Activated T-cell treated with anti-CD3 and anti-CD28 coated beads, Interleukin-2, amount 50 U/mL, for 72 hours (primary cell): Measurements from ENCODE around the gene MELTF. TPM values are rescaled to one million over a fixed set of nuclear protein-coding genes. Genes with fewer than 3 reads are reported as not detected.

Experiments used
- ATAC-seq, 2 donors: fragments of 150-1000 bp; cut with Tn5 transposase; replicated peaks in 1 of 2; 2 replicates each; pipeline ENCODE4 v1.10.0; 2021; ENCODE audit warnings: moderate library complexity in 2 of 2, mild to moderate bottlenecking in 1 of 2
- DNase-seq, 2 donors: peaks; one replicate each; pipeline ENCODE4 v3.0.0; 2021 to 2022; ENCODE audit warnings: mixed read lengths in 1 of 2
- H3K27ac Mint-ChIP-seq: one replicate; pipeline ENCODE4 v1.8.0; 2022; ENCODE audit warnings: mild to moderate bottlenecking, moderate library complexity, mixed read lengths
- H3K27me3 Mint-ChIP-seq: one replicate; pipeline ENCODE4 v1.8.0; 2022; ENCODE audit warnings: low read depth, mixed read lengths
- H3K36me3 Mint-ChIP-seq, 2 donors: one replicate each; pipeline ENCODE4 v1.8.0; 2022; ENCODE audit warnings: mixed read lengths in 2 of 2, mild to moderate bottlenecking in 1 of 2; ENCODE audit not compliant: insufficient read depth in 2 of 2
- H3K4me1 Mint-ChIP-seq: one replicate; pipeline ENCODE4 v1.8.0; 2022; ENCODE audit warnings: low read depth, mixed read lengths
- H3K4me3 Mint-ChIP-seq, 2 donors: one replicate each; pipeline ENCODE4 v1.8.0; 2022; ENCODE audit warnings: mild to moderate bottlenecking in 2 of 2, mixed read lengths in 2 of 2, moderate library complexity in 2 of 2
- H3K9me3 Mint-ChIP-seq, 2 donors: one replicate each; pipeline ENCODE4 v1.8.0; 2022; ENCODE audit warnings: mixed read lengths in 2 of 2
- total RNA-seq, 2 donors: library from RNA; stranded (reverse); gene quantifications; one replicate each; pipeline ENCODE4 v1.2.3, GENCODE V29; 2022

The MELTF gene
- total RNA-seq, 2 donors from 2014 or later: 2.9 to 4.9 TPM

DNA sequence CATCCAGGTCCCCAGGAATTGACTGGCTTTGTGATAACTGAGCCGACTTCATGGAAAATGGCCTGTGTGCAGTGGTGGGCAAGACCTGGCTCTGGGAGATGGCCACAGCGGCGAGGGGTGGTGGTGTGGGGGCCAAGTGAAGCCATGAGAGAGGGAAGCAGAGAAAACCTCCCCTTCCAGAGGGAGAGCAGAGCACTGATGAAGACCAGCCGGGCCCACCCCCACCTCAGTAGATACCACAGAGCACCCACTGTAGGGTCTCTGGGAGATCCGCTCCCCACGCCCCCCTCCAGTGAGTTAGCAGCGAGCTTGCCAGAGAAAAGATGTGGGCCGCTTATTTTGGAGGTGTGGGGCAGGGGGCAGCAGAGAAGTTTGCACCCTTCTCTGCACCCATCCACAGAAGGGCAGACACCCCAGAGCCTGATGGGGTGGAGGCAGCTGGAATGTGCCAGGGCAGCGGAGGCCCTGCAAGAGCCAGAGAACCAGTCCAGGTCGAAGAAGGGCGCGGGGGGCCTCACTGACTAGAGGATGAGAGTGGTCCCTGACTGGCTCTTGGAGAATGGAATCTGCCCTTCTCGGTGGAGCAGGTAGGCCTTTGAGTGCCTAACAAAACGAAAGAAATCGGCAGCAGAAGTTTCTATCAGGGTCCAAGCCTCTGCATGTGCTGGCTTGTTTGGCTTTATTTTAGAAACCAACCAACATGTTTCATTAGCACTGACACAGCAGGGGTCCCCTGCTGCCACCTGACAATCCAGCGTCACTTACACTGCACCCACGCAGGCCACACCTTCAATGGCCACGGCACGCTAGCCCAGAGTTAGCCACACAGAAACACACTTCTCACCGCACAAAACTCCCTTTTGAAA is 28.3 kb downstream of the MELTF start:
- Mint-ChIP-seq H3K4me1 (peaks cover 14% of the 10 kb centered on the region), H3K9me3 (no peaks in the 10 kb centered on the region), H3K27ac (peak overlapping the region; percentile 93), H3K36me3 (no peaks in the 10 kb centered on the region), H3K27me3 (peaks cover 10% of the 10 kb centered on the region), H3K4me3 (peak overlapping the region; percentile 81 to 85)
- ATAC-seq (no peak), DNase-seq (no peak)

DNA sequence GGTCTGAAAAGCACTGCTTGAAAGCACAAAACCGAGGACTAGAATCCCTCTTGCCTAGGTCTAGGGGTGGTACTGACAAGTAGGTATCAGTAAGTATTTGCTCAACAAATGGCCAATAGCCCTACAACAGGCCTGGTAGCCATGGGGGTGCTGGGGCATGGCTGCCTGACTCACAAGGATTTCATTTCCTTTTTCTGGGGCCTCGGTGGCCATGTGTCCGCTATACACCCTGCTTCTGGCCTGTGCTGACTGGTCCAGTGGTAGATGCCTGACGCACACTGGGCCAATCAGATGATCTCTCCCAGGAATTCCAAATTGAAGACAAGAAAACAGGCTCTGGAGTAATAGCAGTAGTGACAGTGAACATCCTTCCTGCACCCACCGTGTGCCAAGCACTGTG is 29.4 kb downstream of the MELTF start:
- peaks cover 14% of the 10 kb centered on the region for H3K4me1 Mint-ChIP-seq

DNA sequence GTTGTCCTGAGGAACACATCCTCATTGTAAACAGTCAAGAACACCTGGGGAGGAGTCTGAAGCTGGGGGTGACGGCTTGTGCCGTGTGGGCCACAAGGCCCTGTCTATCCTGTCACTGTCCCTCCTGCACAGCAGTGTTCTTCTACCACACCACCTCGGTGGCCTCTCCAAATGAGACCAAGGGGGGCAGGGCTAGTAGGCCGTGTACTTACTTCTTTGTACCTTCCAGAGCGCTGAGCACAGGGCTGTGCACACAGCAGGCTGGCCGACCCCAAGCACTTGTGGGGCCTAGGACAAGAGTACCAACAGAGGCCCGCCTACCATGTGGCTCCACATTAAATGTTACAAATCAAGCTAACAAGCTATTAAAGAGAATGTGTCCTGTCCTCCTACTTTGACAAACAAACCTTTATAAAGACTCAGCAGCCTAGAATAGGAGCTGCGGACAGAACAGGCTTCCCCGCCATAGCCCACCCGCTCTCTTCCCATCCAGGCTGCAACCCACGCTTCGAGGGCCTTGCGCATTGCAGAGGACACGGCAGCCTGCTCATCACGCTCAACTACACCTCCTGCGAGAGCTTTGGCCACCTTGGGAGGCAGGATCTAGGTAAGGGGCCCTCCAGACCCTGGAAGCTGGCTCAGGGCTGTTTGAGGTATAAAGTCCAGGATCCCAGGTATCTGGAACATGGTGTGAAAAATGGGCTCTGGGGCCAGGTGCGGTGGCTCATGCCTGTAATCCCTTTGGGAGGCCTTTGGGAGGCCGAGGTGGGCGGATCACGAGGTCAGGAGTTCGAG is 30.5 kb downstream of the MELTF start:
- no peaks in the 10 kb centered on the region for H3K27me3 Mint-ChIP-seq
- peaks cover 5% of the 10 kb centered on the region for H3K4me1 Mint-ChIP-seq
- H3K36me3 Mint-ChIP-seq: no peaks in the 10 kb centered on the region
- H3K27ac Mint-ChIP-seq: no peak overlapping the region
- DNase-seq (no peak), ATAC-seq (no peak)
- no peak overlapping the region for H3K4me3 Mint-ChIP-seq
- no peaks in the 10 kb centered on the region for H3K9me3 Mint-ChIP-seq

More for the DNA sequence above, 29.4 kb downstream of the MELTF start:
- no peak for DNase-seq
- Mint-ChIP-seq H3K27ac (no peak overlapping the region), H3K27me3 (peaks cover 9% of the 10 kb centered on the region), H3K36me3 (no peaks in the 10 kb centered on the region), H3K4me3 (no peak overlapping the region), H3K9me3 (no peaks in the 10 kb centered on the region)
- ATAC-seq: no peak

DNA sequence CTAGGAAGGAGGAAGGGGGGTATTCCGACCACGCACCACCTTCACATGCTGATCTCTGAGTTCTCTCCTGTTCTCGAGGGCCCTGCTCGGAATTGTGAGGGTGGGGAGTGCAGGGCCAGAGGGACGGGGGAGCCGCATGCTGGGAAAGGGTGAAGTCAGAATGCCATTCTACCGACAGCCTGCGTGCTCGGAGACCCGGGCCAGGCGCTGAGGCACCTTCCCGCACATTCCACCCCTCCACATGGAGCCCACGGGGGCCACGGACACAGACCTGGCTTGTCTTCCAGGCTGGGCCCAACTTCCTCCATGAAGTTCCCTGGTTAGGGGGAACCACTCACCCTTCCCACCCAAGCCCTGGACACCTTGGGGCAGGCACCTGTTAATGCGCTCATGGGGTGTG is 32.3 kb downstream of the MELTF start:
- ATAC-seq: no peak

DNA sequence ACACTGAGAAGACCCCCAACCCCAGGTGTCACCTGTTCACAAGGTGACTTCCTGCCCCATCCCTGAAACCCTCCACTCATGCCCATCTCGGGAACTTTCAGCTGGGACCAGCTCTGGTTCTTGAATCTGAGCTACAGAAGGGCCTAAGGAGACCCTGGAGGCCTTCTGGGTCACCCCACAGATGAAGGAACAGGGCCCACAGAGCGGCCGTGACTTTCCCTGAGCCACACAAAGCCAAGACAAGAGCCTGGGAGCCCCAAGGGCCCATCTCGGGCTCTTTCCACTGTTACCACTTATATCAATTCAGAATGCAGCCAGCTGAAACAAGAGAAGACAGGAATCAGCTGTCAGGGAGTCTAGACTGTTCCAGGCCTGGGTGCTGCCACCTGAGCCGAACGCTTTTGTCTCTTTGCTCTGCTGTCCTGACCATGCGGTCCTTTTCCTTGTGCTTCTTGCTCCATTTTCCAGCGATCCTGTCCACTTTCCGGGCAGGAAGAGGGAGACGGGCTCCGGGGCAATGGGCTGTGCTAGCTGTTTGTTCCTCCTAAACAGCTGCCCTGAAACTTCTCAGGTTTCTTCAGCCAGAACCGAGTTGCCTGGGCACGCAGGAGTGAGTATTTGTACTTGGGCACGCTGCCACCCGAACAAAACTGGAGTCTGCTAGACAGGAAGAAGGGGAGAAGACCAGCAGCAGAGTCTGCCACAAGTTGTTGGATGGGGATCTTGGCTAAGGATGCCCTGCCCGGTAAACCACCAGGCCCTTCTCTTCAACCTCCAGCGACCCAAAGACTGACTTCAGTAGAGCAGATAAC is 33.0 kb downstream of the MELTF start:
- H3K9me3 Mint-ChIP-seq: no peaks in the 10 kb centered on the region
- H3K27me3 Mint-ChIP-seq: no peaks in the 10 kb centered on the region
- no peaks in the 10 kb centered on the region for H3K4me1 Mint-ChIP-seq
- no peaks in the 10 kb centered on the region for H3K36me3 Mint-ChIP-seq
- DNase-seq (no peak), ATAC-seq (no peak)
- no peak overlapping the region for H3K4me3 Mint-ChIP-seq
- H3K27ac Mint-ChIP-seq: no peak overlapping the region

More for the DNA sequence above, 32.3 kb downstream of the MELTF start:
- Mint-ChIP-seq H3K4me1 (no peaks in the 10 kb centered on the region), H3K27ac (no peak overlapping the region), H3K27me3 (no peaks in the 10 kb centered on the region), H3K4me3 (no peak overlapping the region), H3K36me3 (no peaks in the 10 kb centered on the region), H3K9me3 (no peaks in the 10 kb centered on the region)
- no peak for DNase-seq

DNA sequence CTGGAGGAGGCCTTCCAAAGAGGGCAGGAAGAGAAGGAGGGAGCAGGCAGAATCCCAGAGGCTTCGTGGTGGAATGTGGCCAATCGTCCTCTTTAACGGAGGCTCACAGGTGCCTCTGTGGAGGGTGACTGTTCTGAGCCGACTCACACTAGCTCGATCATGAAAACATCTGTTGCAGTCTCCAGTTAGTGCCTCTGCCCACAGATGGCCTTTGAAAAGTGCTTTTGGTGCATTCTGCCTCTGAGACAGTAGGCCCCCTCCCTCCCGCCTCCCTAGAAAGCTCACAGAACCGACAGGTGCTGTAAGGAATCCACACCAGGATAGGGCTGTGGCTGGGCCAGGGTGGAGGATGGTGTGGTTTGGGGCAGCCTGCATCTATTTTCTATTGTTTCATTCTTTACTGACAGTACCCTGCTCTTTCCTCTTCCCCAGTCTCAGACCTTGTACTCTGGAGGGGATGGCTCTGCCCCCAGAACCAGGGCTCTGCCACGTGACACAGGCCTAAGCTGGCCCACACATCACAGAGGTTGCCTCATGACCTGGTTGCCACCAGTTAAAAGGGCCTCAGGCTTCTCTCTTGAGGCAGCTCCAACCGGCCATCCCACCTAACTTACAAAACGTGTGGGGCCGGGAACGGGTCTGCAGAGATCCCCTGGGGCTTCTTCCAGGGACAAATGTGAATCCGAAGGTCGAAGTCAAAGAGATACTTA is 33.8 kb downstream of the MELTF start:
- Mint-ChIP-seq H3K4me1 (no peaks in the 10 kb centered on the region), H3K36me3 (no peaks in the 10 kb centered on the region), H3K4me3 (no peak overlapping the region), H3K27me3 (no peaks in the 10 kb centered on the region), H3K27ac (no peak overlapping the region), H3K9me3 (no peaks in the 10 kb centered on the region)
- peak in 1 of 2 donors; percentile 18 for ATAC-seq
- no peak for DNase-seq

DNA sequence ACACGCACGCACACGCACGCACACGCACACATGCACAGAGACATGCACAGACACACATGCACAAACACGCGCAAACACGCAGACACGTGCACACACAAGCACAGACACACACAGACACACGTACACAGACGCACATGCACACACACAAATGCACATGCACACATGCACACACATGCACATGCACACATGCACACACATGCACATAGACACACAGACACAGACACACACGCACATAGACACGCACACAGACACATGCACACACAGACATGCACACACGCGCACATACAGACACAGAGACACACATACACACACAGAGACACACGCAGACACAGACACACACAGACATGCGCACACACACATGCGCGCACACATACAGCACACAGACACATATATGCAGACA is 34.6 kb downstream of the MELTF start:
- H3K4me3 Mint-ChIP-seq: no peak overlapping the region
- no peaks in the 10 kb centered on the region for H3K36me3 Mint-ChIP-seq
- no peaks in the 10 kb centered on the region for H3K27me3 Mint-ChIP-seq
- H3K4me1 Mint-ChIP-seq: no peaks in the 10 kb centered on the region
- DNase-seq (no peak), ATAC-seq (no peak)
- no peaks in the 10 kb centered on the region for H3K9me3 Mint-ChIP-seq
- H3K27ac Mint-ChIP-seq: no peak overlapping the region

DNA sequence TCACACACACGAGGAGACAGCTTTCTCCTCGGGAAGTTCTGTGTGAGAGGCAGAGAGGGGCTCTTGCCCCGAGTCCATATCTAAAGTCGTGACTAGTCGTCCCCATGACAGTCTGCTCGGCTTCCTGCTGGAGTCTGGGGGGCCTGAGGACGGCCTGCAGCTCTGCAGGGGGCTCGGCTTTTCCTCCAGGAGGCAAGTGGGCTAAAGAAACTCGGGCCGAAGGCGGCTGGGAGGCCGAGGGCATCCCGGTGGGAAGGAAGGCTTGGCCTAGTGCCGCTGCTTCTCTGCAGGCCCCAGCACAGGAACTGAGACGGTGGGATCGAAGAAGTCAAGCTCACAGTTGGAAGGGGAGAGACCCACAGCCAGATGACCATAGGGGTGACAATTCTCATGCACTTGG is 35.6 kb downstream of the MELTF start:
- no peaks in the 10 kb centered on the region for H3K27me3 Mint-ChIP-seq
- ATAC-seq (no peak), DNase-seq (no peak)
- H3K27ac Mint-ChIP-seq: no peak overlapping the region
- no peaks in the 10 kb centered on the region for H3K4me1 Mint-ChIP-seq
- H3K36me3 Mint-ChIP-seq: no peaks in the 10 kb centered on the region
- no peaks in the 10 kb centered on the region for H3K9me3 Mint-ChIP-seq
- no peak overlapping the region for H3K4me3 Mint-ChIP-seq

DNA sequence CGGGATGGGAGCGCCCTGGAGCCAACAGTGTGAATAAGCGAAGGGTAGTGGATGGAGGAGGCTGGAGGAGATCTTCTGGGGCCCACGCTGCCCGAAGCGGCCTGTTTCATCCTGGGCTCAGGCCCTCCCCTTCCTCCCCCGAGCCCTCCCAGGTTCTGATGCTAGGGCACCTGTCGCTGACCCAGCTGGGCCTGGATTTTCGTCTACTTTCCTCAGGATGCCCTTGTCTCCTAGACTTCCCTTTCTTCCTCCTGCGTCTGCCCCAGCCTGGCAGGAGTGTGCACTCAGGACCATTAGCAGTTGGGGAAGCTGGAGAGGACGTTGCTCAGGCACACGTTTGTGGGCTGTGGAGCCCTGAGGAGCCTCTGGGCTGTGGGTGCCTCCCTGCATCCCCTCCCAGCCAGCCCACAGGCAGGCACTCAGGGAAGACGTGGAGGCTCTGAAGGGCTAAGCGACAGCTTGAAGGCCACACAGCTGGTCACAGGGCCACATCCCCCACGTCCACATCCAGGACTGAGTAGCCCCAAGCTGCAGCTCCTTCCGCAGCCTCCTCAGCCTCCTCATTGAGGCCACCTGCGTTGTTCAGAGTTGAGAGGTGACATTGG is 37.1 kb downstream of the MELTF start:
- Mint-ChIP-seq H3K27ac (no peak overlapping the region), H3K4me1 (no peaks in the 10 kb centered on the region), H3K27me3 (no peaks in the 10 kb centered on the region), H3K36me3 (no peaks in the 10 kb centered on the region), H3K4me3 (no peak overlapping the region), H3K9me3 (no peaks in the 10 kb centered on the region)
- DNase-seq (no peak), ATAC-seq (no peak)

DNA sequence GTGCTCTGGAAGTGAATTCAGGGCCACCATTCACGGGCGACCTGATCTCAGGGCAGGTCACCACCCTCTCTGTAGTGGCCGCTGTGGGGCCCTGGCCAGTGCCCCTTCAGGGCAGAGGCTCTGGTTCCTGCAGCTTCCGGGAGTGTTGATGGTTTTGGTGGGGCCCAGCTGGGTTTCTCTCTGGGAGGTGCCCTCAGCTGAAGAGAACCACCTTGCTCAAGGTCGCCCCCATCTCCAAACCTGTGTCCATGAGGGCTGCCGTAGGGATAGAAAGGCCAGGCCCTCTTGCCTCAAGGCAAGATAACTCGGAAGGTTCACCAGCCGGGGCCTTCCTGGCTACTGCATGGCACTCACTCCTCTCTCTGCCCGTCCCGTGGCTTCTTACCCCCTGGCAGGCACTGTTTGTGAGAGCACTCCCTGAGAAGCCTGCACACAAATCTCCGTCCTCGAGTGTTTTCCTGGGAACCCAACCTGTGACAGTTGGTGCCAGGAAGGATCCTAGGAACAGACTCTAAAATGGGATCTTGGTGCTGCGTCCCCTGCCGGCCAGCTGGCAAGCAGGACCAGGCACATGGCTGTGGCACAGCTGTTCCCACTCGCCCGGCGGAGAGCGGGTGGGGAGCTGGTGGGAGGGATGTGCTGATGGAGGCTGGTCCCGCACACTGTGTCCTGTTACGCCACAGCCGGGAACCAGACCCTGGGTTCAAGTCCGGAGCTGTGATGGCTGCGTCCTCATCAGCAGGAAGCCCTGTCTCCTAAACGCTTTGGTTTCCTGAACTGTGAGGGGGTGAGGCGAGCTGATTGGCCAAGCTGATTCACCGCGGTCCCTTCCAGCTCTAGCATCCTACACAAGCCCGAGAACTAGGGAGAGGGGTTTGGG is 37.8 kb downstream of the MELTF start:
- Mint-ChIP-seq H3K4me3 (no peak overlapping the region), H3K27ac (no peak overlapping the region), H3K4me1 (no peaks in the 10 kb centered on the region), H3K27me3 (no peaks in the 10 kb centered on the region), H3K9me3 (no peaks in the 10 kb centered on the region), H3K36me3 (no peaks in the 10 kb centered on the region)
- ATAC-seq (no peak), DNase-seq (no peak)

DNA sequence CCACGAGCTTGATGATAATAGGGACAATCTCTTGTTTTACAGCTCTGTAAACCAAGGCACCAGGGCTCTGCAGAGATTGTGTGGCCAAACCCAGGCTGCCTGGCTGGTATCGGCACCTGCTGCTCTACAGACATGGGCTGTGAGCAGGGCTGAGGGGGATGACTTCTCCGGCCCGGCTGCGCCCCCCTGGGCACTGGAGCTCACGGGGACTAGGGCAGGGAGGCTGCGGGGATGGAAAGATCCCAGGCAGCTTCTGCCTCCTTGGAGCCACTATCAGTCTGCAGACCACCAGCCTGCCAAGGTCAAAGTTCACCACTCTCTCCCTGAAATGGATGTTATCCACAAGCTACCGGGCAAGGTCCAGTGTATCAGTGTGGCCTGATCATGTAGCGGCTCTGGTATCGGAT is 39.0 kb downstream of the MELTF start:
- Mint-ChIP-seq H3K27ac (no peak overlapping the region), H3K4me3 (no peak overlapping the region), H3K9me3 (no peaks in the 10 kb centered on the region), H3K27me3 (no peaks in the 10 kb centered on the region), H3K4me1 (no peaks in the 10 kb centered on the region), H3K36me3 (no peaks in the 10 kb centered on the region)
- ATAC-seq (no peak), DNase-seq (no peak)
